ENCODE results near the gene F2RL2.
A peak's percentile ranks its signal among the peaks of the same experiment; 100 is the strongest.
"Not testable (repeated sequence)": the region's sequence is repeated elsewhere in the genome, so short reads cannot be mapped to it uniquely, and the experiment has no call there.

F2RL2 gene

GRCh38 chr5:76610196-76610595 lies 13.0 kb downstream of the F2RL2 start:
- TF ChIP-seq CTCF (IDR thresholded peaks at IDR 0.05) (no peak), ZFX (IDR thresholded peaks at IDR 0.05; ENCODE audit: borderline replicate concordance) (no peak)
- H3K27ac ChIP-seq: no peak overlapping the region

- TF ChIP-seq CTCF (IDR thresholded peaks at IDR 0.05) (no peak), ZFX (IDR thresholded peaks at IDR 0.05; ENCODE audit: borderline replicate concordance) (no peak)
Observed at GRCh38 chr5:76608833-76609232, 14.4 kb downstream of the F2RL2 start.

GRCh38 chr5:76607353-76607871 lies 15.8 kb downstream of the F2RL2 start:
- H3K27ac ChIP-seq: no peak overlapping the region
- no peak for TF ChIP-seq CTCF (IDR thresholded peaks at IDR 0.05)
- no peak for TF ChIP-seq ZFX (IDR thresholded peaks at IDR 0.05; ENCODE audit: borderline replicate concordance)

More at GRCh38 chr5:76608833-76609232, 14.4 kb downstream of the F2RL2 start:
- no peak overlapping the region for H3K27ac ChIP-seq

- no peak for TF ChIP-seq CTCF (IDR thresholded peaks at IDR 0.05)
- TF ChIP-seq ZFX (IDR thresholded peaks at IDR 0.05; ENCODE audit: borderline replicate concordance): no peak
- H3K27ac ChIP-seq: no peak overlapping the region
Observed at GRCh38 chr5:76606701-76607100, 16.5 kb downstream of the F2RL2 start.

GRCh38 chr5:76604838-76605237 lies 18.4 kb downstream of the F2RL2 start:
- TF ChIP-seq ZFX (IDR thresholded peaks at IDR 0.05; ENCODE audit: borderline replicate concordance) (no peak), CTCF (IDR thresholded peaks at IDR 0.05) (no peak)
- H3K27ac ChIP-seq: no peak overlapping the region

- H3K27ac ChIP-seq: not testable (repeated sequence)
Observed at GRCh38 chr5:76603991-76604390, 19.2 kb downstream of the F2RL2 start.

- no peak for TF ChIP-seq ZFX (IDR thresholded peaks at IDR 0.05; ENCODE audit: borderline replicate concordance)
- TF ChIP-seq CTCF (IDR thresholded peaks at IDR 0.05): no peak
- H3K27ac ChIP-seq: no peak overlapping the region
Observed at GRCh38 chr5:76602094-76602726, 21.0 kb downstream of the F2RL2 start.

GRCh38 chr5:76601470-76601869 lies 21.7 kb downstream of the F2RL2 start:
- TF ChIP-seq CTCF (IDR thresholded peaks at IDR 0.05): peak; percentile 78
- TF ChIP-seq ZFX (IDR thresholded peaks at IDR 0.05; ENCODE audit: borderline replicate concordance): no peak
- no peak overlapping the region for H3K27ac ChIP-seq
